Middle frontal gyrus (tissue), 1 donor: Measurements from ENCODE around the gene HES4.
"Not testable (repeated sequence)": the region's sequence is repeated elsewhere in the genome, so short reads cannot be mapped to it uniquely, and the experiment has no call there.

Experiments used
- DNase-seq: peaks from one replicate; pipeline ENCODE4 v3.0.0-alpha.2; 2015; ENCODE audit warnings: low spot score; ENCODE audit errors: extremely low spot score

Gene HES4

DNA sequence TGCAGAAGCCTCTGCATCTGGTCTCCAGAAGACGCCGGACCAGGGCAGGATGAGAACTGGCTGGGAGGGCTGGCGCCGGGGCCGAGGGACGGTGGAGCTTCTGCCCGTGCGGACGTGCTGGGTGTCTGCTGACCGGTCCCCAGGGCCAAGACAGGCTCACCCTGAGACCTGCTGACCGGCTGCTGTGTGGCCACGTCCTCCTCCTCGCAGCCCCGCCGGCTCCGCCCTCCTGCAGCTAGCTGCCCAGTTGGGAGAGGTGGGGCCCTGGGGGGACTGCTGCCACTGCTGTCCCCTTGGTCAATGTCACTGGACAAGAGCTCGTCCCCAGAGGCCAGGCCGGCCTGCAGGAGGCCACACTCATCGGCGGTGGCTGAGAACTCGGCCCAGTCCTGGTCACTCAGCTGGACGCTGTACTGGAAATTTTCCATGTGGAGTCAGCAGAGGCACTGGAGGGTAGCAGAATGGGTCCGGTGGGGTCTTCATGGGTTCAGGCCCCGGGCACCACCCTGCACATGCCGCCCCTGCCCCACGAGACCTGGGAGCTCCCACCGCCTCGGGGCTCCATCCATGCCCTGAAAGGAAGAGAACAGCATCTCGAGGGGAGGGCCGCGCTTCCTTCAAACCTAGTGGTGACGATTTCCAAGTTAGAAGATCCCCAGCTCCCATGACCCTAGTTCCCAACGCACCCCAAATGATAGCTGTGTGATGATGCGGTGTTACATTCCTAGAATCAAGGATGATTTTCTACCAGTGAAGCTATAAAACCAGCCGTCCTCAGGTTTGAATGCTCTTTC, 19.1 kb downstream of the HES4 start:
- no peak for DNase-seq

DNA sequence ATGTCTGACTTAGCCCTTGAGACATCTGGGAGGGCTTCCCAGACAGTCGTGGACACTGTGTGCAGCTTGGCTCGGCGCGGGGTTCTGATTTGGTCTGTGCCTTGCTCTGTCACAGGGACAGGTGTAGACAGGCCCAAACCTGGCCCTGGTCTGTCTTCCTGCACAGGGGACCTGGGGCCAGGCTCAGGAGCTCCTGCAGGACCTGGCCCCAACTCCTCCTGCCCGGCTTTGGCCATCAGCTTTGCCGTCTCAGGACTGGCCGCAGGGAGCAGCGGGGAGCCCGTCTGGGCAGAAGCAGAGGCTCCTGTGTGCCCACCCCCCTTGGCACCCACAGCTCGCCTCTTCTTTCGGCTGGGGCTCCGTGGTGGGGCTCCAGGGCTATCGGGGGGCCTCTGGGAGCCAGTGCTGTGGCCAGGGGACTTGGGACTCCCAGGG, 19.7 kb downstream of the HES4 start:
- no peak for DNase-seq

DNA sequence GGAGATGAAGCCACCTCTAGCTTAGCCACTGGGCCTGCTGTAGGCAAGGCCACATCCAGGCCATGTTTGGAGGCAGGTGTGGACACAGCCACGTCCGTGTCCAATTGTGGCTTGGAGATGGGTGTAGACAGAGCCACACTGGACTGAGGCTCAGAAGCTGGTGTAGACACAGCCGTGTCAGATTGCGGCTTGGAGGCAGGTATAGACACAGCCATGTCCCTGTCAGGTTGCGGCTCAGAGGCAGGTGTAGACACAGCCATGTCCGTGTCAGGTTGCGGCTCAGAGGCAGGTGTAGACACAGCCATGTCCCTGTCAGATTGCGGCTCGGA, 20.2 kb downstream of the HES4 start:
- no peak for DNase-seq

DNA sequence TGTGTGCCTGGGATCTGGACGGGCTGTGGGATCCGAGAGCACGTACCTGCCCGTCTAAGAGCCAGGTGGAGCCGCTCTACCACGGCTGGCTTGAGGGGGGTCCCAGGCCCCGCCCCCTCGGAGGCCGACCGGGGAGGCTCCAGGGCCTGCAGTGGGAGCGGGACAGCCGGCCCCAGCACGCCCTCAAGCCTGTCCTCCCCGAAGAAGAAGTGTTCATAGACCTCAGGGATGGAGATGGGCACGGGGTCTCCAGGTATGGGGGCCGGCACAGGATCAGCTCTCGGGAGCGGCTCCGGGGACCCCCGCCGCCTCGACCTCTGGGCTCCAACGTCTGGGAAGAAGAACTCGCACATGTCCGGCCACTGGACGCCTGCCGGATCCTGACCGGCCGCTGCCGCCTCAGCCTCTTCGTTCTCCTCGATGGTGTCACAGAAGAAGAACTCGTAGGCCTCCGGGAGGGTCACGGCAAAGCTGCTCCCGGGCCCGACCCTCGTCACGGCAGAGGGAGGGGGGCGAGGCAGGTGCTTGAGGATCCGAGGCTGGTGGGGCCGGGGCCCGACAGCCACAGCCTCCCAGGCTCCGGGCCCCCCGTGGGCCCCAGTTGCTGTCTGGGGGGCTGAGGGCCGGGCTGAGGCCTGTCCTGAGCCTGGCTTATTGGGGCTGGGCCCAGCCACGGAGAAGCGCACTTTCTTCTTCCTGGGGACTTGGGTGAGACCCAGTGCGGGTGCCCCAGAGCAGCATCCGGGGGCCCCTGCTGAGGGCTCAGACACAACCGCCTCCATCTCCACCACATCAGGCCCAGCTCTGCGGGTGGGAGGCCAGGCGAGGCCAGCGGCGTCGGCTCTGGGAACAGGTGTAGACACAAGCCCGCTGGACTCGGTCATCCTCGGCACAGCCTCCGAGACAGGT, 20.8 kb downstream of the HES4 start:
- no peak for DNase-seq

DNA sequence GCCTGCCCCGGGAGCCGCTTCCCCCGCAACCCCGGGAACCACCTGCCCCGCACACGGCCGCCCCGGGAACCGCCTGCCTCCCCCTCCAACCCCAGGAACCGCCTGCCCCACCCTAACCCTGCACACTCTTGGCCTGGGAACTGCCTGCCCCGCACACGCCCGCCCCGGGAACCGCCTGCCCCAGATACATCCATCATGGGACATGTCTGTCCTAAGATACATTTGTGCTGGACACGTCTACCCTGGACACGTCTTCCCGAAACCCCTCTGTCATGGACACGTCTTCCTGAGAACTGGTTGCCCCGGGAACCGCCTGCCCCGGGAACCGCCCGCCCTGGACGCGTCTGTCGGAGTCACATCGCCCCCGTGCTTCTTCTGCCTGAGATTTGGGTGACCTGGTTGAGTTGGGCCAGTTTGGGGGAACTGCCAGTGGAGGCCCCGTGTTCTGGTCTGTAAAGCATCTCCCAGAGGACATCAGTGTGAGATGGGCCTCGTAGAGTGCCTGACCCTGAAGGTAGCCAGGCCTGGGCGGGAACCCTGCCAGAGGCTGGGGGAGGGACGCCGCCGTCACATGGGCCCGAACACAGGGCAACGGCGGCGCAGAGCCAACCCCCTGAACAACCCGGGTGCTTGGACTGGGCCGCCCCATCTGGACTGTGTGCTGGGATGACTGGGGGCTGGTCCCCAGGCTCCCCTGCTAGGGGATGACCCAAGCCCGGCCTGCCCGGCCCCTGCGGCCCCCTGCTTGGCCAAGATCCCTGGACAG, 21.6 kb downstream of the HES4 start:
- DNase-seq: no peak

DNA sequence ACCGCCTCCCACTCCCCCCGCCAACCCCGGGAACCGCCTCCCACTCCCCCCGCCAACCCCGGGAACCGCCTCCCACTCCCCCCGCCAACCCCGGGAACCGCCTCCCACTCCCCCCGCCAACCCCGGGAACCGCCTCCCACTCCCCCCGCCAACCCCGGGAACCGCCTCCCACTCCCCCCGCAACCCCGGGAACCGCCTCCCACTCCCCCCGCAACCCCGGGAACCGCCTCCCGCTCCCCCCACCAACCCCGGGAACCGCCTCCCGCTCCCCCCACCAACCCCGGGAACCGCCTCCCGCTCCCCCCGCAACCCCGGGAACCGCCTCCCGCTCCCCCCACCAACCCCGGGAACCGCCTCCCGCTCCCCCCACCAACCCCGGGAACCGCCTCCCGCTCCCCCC, 23.1 kb downstream of the HES4 start:
- not testable (repeated sequence) for DNase-seq

DNA sequence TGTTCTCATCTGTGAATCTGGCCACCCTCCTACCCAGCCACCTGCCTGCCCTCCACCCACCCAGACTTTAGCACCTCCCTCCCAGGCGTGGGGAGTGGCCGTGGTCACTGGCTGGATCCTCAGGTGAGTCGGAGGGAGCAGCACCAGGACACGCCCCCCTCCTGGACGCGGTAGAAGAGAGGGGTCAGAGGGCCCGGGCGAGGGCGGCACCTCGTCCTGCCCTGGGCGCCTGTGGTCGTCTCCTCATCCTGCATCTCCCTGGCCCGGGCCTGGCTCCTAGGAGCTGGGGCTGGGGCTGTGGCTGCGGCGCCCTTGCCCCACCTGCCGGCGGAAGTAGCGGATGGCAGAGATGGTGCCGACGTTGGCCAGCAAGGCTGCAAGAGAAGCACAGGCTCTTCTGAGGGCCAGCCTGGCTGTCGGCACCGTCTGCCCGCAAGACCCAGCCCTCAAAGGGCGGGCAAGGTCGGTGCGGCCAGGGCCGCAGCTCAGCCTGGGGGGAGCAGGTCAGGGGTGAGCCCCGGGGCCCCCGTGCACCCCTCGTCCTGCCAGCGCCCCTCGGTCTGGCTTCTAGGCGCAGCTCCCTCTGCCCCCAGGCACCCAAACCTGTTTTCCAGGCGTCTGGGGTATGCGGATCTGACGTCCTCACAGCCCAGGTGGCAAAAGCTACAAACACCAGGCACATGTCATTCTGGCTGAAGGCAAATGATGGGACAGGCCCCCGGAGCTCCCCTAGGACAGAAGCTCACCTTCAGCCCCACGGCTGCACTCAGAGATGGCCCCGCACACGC, 23.8 kb downstream of the HES4 start:
- DNase-seq: no peak

DNA sequence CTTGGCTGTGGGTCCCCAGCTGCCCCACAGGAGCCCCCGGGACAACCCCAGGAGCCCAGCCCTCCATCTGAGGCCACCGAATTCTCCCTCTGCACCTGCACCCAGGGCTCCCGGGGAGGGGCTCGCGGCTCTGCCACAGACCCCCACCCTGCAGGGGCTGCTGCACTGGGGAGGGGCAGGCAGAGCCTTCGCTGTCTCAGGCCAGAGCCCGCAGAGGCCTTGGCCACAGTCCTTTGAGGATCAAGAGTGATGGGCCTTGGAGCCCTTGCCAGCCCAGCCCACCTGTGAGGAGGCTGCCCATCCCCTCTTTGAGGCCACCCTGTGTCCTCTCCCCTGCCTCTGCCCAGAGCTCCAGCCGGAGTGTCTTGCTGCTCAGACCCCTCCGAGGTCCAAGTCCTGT, 24.5 kb downstream of the HES4 start:
- no peak for DNase-seq

DNA sequence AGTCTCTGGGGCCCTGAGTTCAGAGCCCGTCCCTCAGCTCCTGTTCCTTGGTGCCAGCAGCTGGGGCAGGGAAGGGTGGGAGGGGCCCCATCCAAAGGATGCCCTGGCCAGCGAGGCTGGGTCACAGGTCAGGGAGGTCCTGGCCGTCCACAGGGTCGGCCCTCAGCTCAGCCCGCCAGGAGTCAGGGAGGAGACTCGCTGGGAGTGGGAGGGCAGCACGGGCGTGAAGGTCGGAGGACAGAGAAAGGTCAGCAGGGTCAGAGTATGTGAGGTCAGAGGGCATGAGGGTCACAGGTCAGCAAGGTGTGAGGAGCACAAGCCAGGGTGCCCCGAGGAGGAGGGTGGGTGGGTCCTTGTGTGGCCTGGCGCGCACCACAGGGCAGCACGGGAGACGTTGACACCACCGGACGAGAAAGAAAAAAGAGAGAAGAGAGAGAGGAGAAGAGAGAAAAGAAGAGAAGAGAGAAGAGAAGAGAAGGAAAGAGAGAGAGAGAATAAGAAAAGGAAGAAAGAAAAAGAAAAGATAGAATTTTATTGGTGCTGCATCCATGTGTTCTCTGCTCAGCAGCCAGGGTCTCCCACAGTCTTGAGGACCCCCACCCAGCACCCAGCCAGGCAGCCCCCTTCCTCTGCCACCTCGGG, 25.1 kb downstream of the HES4 start:
- DNase-seq: no peak

DNA sequence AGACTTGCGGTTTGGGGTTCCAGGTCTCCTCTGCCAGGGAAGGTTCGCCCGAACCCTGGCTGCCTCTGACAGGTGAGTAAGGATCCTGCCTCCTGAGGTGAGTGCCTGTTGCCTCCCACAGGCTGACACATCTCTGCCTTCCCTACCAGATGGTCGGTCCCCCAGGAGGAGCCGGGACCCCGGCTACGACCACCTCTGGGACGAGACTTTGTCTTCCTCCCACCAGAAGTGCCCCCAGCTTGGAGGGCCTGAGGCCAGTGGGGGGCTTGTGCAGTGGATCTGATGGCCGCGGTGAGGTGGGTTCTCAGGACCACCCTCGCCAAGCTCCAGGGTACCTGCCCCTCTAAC, 25.6 kb downstream of the HES4 start:
- DNase-seq: no peak

DNA sequence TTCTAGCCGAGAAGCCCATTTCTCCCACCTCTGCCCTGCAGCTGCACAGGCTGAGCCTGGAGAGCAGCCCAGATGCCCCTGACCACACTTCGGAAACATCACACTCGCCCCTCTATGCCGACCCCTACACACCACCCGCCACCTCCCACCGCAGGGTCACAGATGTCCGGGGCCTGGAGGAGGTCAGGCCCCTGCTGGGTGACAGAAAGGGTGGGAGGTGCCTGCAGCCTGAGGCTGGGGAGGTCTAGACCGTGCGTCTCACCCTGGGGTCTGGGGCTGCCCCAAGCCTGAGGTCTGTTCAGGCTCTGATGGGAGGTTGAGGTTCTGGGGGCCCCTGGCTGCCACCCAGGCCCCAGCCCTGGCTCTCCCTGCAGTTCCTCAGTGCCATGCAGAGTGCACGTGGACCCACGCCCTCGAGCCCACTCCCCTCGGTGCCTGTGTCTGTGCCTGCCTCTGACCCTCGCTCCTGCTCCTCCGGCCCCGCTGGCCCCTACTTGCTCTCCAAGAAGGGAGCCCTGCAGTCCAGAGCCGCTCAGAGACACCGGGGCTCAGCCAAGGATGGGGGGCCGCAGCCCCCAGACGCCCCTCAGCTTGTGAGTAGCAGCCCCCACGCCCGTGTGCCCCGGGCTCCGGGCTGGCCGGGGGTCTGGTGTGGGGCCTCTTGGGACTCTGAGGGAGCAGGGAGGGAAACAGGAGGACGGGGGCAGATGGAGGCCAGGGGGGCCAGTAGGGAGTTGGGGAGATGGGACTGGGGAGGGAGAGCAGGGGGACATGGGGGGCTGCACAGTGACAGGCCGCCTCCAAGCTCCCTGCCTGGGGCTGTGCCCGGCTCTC, 26.2 kb downstream of the HES4 start:
- DNase-seq: no peak

DNA sequence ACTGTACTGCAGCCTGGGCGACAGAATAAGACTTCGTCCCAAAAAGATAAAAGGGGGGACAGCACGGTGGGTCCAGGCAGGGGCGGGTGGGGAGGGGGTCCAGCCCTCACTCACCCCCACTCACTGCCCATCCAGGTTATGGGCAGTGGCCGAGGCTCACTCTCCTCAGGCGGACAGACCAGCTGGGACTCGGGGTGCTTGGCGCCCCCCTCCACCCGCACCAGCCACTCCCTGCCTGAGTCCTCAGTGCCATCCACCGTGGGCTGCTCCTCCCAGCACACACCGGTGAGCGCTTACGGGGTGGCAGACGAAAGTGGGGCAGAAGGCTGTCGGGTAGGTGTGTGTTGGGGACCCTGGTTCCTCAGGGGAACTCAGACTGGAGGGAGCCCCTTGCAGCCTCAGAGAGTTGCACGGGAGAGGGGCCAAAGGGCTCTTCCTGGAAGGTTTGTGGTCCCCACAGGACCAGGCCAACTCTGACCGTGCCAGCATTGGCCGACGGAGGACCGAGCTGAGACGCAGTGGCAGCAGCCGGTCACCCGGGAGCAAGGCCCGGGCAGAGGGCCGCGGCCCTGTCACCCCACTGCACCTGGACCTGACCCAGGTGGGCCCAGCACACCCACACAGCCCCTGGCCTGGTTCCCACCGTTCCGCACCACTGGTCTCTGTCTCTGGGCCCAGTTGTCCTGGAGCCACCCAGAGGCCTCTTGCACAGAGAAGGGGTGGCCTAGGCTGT, 27.0 kb downstream of the HES4 start:
- no peak for DNase-seq

DNA sequence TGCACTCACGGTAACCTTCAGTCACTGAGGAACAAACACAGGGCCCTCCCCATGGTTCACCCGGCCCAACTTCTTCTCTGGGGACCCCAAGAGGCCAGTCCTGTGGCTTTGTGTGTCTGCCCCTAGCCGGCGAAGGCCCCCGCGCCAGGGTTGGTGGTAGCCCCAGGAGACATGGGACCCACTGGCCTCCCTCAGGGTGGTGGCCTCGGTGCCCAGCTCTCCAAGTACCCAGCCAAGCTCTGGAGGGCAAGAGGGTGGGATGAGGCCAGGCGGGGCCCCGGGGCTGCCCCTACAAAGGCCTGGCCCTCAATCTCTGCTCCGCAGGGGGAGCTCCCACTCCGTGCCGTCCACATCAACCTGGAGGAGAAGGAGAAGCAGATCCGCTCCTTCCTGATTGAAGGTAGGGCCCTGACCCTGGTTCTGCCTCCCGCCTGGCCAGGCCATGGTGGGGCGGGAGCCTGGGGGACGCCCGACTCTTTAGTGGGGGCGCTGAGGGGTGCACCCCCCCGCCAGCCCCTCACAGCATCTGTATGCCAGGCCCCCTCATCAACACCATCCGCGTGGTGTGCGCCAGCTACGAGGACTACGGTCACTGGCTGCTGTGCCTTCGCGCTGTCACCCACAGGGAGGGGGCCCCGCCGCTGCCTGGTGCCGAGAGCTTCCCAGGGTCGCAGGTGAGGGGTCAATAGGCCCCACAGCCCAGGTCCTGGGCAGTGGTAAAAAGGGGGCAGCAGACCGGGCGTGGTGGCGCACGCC, 28.0 kb downstream of the HES4 start:
- DNase-seq: no peak

DNA sequence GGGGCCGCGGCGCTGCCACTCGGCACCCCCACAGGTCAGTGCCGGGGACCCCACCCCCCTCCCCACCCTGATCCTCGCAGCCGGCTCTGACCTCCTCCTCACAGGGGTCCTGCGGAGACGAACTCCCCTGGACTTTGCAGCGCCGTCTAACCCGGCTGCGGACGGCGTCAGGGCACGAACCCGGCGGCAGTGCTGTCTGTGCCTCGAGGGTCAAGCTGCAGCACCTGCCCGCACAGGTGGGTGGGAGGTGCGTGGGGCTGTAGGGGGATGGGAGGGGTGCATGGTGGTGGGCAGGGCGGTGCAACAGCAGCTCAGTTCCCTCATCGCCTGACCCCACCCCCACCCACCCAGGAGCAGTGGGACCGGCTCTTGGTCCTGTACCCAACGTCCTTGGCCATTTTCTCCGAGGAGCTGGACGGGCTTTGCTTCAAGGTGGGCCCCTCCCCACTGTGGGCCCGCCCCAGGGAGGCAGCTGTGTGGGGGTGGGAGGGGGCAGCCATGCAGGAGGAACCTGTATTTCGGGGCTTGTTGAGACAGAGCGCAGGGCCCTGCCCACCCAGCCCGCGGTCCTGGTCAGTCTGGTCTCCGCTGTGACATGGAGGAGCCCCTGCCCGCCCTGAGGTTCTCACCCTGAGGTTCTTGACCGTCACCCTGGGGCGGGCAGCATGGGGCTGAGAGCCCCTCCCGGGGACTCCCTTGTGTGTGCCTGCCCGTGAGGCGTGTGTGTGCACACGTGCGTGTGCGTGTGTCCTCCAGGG, 28.7 kb downstream of the HES4 start:
- no peak for DNase-seq

DNA sequence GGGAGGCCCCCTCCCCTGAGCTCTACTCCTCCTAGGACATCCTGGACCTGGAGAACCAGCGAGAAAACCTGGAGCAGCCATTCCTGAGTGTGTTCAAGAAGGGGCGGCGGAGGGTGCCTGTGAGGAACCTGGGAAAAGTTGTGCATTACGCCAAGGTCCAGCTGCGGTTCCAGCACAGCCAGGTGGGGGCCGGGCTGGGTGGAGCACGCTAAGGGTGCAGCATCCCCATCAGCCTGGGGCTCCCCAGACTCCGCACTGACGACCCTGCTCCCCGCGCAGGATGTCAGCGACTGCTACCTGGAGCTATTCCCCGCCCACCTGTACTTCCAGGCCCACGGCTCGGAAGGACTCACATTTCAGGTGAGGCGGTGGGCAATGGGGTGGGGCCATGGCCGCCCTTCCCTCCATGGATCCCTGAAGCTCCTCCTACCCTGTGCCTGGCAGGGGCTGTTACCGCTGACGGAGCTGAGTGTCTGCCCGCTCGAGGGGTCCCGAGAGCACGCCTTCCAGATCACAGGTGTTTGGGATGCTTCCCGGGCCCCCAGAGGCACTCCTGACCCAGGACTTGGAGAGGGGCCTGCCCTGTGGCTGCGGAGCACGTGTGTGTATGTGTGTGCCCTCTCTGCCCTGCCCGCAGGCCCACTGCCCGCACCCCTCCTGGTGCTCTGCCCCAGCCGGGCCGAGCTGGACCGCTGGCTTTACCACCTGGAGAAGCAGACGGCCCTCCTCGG, 29.5 kb downstream of the HES4 start:
- no peak for DNase-seq

DNA sequence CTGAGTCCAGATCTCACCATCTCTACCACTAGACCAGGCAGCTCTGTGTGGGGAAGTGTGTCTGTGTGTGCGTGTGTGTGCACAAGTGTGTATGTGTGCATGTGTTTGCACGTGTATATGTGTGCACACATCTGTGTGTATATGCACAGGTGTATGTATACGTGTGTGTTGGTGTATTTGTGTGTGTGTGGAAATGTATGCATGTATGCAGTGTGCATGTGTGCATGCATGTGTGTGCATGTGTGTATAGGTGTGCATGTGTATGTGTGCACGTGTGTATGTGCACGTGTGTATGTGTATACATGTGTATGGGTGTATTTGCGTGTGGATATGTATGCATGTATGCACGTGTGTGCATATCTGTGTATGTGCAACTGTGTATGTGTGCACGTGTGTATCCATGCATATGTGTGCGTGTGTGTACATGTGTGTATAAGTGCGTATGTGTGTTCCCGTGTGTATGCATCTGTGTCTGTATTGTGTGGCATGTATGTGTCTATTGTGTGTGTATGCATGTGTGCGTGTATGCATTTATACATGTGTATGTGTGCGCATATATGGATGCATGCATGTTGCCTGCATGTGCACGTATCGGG, 30.5 kb downstream of the HES4 start:
- DNase-seq: no peak
